GM06990 (cell line): ENCODE measurements around the gene ACTN3.

Experiments used
- DNase-seq: peaks from one replicate; pipeline ENCODE4 v3.0.0-alpha.2; 2011; ENCODE audit not compliant: insufficient read length; ENCODE audit errors: extremely low read depth
- H3K27me3 ChIP-seq: replicated peaks from 2 replicates; pipeline ENCODE4 v1.6.0; 2011; ENCODE audit warnings: low read length; ENCODE audit not compliant: control insufficient read depth, insufficient read depth
- H3K36me3 ChIP-seq: 2 replicates; pipeline ENCODE4 v1.5.1; 2011; ENCODE audit warnings: low read length; ENCODE audit not compliant: control insufficient read depth, insufficient read depth
- H3K4me3 ChIP-seq: replicated peaks from 2 replicates; pipeline ENCODE4 v1.5.1; 2011; ENCODE audit warnings: low read depth, mild to moderate bottlenecking, control low read depth, low read length
- CTCF ChIP-seq: IDR thresholded peaks from 2 replicates; pipeline ENCODE4 v1.5.1; 2011; ENCODE audit warnings: low read length, control low read depth, mild to moderate bottlenecking, inconsistent platforms; ENCODE audit not compliant: insufficient read depth, poor library complexity, severe bottlenecking

The ACTN3 gene

GRCh38 chr11:66546368-66546965, at the start of gene ACTN3:
TSS of gene ACTN3 (plus strand) at chr11:66546903. CDS start at chr11:66546938, 35 bp downstream.
- peak; percentile 54 for DNase-seq
- peak within 1 kb of the TSS; percentile 88 for H3K4me3 ChIP-seq
- no peak for TF ChIP-seq CTCF
- H3K27me3 ChIP-seq, result no peaks in the 10 kb centered on the region; the same call in 1 of the 2 replicates
- peaks cover 6% of the 10 kb centered on the region for H3K36me3 ChIP-seq

GRCh38 chr11:66497206-66497605, 49.5 kb upstream of the ACTN3 start:
- Histone ChIP-seq H3K27me3 (no peaks in the 10 kb centered on the region), H3K4me3 (no peak overlapping the region), H3K36me3 (peaks cover 30% of the 10 kb centered on the region)
- TF ChIP-seq CTCF, result no peak
- DNase-seq, result no peak

- H3K36me3 ChIP-seq, result peaks cover 18% of the 10 kb centered on the region
Observed at GRCh38 chr11:66498506-66498905, 48.2 kb upstream of the ACTN3 start.

GRCh38 chr11:66505276-66505816, 41.4 kb upstream of the ACTN3 start:
- Histone ChIP-seq H3K4me3 (no peak overlapping the region), H3K27me3 (no peaks in the 10 kb centered on the region), H3K36me3 (peaks cover 9% of the 10 kb centered on the region)
- TF ChIP-seq CTCF, result no peak
- DNase-seq, result no peak

More at GRCh38 chr11:66498506-66498905, 48.2 kb upstream of the ACTN3 start:
- Histone ChIP-seq H3K4me3 (no peak overlapping the region), H3K27me3 (no peaks in the 10 kb centered on the region)
- no peak for DNase-seq
- TF ChIP-seq CTCF, result no peak

- TF ChIP-seq CTCF, result no peak
- DNase-seq, result no peak
- no peak overlapping the region for H3K4me3 ChIP-seq
- no peaks in the 10 kb centered on the region for H3K27me3 ChIP-seq
- peaks cover 7% of the 10 kb centered on the region for H3K36me3 ChIP-seq
Observed at GRCh38 chr11:66509131-66509561, 37.6 kb upstream of the ACTN3 start.
